BE2C (cell line): ENCODE results near the gene ANKRD6.

Source experiments
- DNase-seq: peaks from one replicate; pipeline ENCODE4 v3.0.0-alpha.2; 2020
- H3K27me3 ChIP-seq: fragments of 250-450 bp; sonication (Bioruptor Pico); 2 replicates; pipeline ENCODE4 v1.5.1; 2020; ENCODE audit warnings: mild to moderate bottlenecking
- H3K36me3 ChIP-seq: fragments of 250-450 bp; sonication (Bioruptor Pico); 2 replicates; pipeline ENCODE4 v1.5.1; 2020; ENCODE audit warnings: mild to moderate bottlenecking
- H3K4me1 ChIP-seq: fragments of 250-450 bp; sonication (Bioruptor Pico); 2 replicates; pipeline ENCODE4 v1.5.1; 2020
- H3K4me3 ChIP-seq: 2 replicates; pipeline ENCODE4 v1.5.1; 2011; ENCODE audit warnings: low read depth, low read length
- H3K9me3 ChIP-seq: fragments of 250-450 bp; sonication (Bioruptor Pico); 2 replicates; pipeline ENCODE4 v1.5.1; 2020
- TF ChIP-seq, protein P1 (sequence below): IDR thresholded peaks from 2 replicates; pipeline ENCODE4 v1.5.1; 2012; ENCODE audit warnings: mild to moderate bottlenecking, low read depth, low read length

ANKRD6 gene

DNA sequence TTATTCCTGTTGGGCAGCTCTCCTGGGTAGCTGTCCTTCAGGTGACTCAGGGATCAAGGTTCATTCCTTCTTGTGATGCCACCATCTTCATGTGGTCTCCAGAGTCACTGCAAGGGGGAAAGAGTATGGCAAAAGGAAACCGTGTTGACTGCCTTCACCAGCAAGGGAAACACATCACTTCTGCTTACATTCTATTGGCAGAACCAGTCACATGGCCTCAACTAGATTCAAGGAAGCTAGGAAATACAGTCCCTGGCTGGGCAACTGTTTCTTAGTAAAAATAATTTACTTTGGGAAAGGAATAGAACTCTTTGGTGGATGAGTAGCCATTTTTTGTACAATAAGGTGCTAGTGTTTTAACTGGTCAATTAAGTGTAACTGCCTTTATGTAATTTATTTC, 5.3 kb downstream of the ANKRD6 start:
- DNase-seq = no peak
- Histone ChIP-seq H3K4me3 (no peak overlapping the region), H3K9me3 (no peaks in the 10 kb centered on the region), H3K27me3 (peaks cover 3% of the 10 kb centered on the region), H3K36me3 (no peaks in the 10 kb centered on the region), H3K4me1 (no peaks in the 10 kb centered on the region)
- TF ChIP-seq, protein P1, sequence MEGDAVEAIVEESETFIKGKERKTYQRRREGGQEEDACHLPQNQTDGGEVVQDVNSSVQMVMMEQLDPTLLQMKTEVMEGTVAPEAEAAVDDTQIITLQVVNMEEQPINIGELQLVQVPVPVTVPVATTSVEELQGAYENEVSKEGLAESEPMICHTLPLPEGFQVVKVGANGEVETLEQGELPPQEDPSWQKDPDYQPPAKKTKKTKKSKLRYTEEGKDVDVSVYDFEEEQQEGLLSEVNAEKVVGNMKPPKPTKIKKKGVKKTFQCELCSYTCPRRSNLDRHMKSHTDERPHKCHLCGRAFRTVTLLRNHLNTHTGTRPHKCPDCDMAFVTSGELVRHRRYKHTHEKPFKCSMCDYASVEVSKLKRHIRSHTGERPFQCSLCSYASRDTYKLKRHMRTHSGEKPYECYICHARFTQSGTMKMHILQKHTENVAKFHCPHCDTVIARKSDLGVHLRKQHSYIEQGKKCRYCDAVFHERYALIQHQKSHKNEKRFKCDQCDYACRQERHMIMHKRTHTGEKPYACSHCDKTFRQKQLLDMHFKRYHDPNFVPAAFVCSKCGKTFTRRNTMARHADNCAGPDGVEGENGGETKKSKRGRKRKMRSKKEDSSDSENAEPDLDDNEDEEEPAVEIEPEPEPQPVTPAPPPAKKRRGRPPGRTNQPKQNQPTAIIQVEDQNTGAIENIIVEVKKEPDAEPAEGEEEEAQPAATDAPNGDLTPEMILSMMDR = no peak

DNA sequence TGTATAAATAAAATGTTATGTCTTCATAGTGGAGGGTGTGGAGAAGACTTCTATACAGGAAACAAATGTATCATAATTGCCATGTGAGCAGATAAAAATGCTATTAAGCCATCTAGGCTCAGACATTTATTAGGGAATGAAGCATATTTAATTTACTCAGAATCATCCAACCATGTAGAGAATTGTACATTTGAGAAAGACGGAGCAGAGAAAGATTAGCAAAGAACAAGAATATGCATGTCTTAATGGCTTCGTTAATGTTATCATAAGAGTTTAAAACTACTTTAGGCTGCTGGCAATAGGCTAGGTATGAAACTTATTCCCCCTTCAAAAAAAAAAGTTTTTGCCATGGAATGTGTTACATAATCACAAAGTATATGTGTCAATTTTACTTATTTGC, 6.1 kb downstream of the ANKRD6 start:
- TF ChIP-seq, protein P1 = no peak
- Histone ChIP-seq H3K27me3 (no peaks in the 10 kb centered on the region), H3K9me3 (no peaks in the 10 kb centered on the region), H3K4me1 (no peaks in the 10 kb centered on the region), H3K4me3 (no peak overlapping the region), H3K36me3 (no peaks in the 10 kb centered on the region)
- no peak for DNase-seq

DNA sequence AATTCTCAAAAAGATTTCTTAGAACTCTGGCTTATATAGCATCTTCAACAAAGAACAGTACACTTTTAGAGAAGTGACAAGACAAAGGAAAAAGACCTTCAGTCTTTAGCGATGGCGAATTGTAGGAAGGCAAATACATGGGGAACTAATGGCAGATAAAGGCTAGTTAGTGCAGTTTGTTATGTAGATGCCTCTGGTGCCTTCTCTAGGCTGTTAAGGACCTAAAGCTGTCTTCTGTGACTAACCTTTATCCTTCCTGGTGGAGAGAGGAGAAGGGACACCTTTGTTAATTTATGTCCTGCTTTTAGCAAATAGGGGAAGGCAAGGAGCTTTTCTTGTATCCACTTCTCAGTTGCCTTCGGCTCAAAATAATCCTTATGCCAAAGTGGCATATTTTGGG, 7.2 kb downstream of the ANKRD6 start:
- H3K4me3 ChIP-seq = no peak overlapping the region
- no peak for DNase-seq
- H3K9me3 ChIP-seq = no peaks in the 10 kb centered on the region
- no peaks in the 10 kb centered on the region for H3K36me3 ChIP-seq
- TF ChIP-seq, protein P1 = no peak
- H3K27me3 ChIP-seq = no peaks in the 10 kb centered on the region
- H3K4me1 ChIP-seq = no peaks in the 10 kb centered on the region

DNA sequence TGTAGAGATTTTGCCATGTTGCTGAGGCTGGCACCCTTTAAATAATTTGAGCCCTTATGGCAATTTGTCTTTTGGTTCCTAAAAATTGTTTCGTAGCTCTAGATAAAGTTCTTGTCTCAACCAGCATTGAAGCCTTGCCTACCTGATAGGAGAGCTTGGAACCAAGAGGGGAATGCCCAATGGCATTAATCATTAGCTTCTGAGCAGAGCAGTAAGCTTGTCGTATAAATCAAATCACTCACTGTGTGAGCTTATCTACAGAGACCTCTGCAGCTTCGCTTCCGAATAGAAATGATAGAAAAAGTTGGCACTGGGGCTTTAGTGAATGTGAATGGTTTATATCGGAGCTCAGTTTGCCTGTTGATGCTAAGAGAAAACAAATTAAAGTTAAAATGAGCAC, 10.7 kb downstream of the ANKRD6 start:
- Histone ChIP-seq H3K36me3 (no peaks in the 10 kb centered on the region), H3K27me3 (no peaks in the 10 kb centered on the region), H3K4me1 (no peaks in the 10 kb centered on the region), H3K9me3 (no peaks in the 10 kb centered on the region), H3K4me3 (no peak overlapping the region)
- no peak for DNase-seq
- TF ChIP-seq, protein P1 = no peak

DNA sequence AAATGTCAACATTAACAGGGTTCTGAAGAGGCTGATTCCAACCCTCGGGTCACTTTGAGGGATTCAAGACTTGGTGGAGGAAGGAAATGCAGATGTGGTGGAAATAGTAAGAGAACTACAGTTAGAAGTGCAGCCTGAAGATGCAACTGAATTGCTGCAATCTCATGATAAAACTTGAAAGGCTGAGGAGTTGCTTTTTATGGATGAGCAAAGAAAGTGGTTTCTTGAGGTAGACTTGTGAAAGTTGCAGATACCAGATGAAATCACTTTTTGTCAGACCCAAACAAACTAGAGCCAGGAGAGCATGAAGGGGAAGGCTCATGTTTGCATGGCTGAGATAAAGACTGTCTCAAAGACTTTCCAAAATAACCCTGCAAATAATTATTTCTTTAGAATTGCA, 16.2 kb downstream of the ANKRD6 start:
- Histone ChIP-seq H3K36me3 (no peaks in the 10 kb centered on the region), H3K27me3 (no peaks in the 10 kb centered on the region), H3K4me1 (no peaks in the 10 kb centered on the region), H3K9me3 (no peaks in the 10 kb centered on the region), H3K4me3 (no peak overlapping the region)
- TF ChIP-seq, protein P1 = no peak
- DNase-seq = no peak

DNA sequence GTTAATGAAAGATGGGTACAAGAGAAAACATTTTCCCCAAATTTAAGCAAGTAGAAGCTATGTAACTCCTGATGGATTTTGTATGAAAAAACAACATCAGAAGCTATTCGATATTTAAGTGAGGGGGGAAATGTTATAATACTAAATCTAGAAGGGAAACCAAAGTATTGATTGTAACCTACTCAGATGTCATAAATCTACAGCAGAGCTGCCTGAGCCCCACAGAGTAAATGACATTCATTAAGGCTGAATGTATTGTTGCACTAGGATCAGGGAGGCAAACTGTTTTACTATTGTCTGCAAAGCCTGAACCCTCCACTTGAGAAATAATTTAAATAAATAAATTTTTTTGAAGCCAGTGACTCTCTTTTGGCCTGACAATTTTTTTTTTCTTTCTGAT, 19.3 kb downstream of the ANKRD6 start:
- no peak for DNase-seq
- Histone ChIP-seq H3K9me3 (no peaks in the 10 kb centered on the region), H3K27me3 (no peaks in the 10 kb centered on the region), H3K36me3 (no peaks in the 10 kb centered on the region), H3K4me3 (no peak overlapping the region), H3K4me1 (no peaks in the 10 kb centered on the region)
- TF ChIP-seq, protein P1 = no peak
